ENCODE measurements around the gene DLGAP4. TPM values are rescaled to one million over a fixed set of nuclear protein-coding genes. Genes with fewer than 3 reads are reported as not detected.

DLGAP4 gene
- total and polyA plus RNA-seq, 9 donors, result 18.2 to 75.9 (median 53.1) TPM

DNA sequence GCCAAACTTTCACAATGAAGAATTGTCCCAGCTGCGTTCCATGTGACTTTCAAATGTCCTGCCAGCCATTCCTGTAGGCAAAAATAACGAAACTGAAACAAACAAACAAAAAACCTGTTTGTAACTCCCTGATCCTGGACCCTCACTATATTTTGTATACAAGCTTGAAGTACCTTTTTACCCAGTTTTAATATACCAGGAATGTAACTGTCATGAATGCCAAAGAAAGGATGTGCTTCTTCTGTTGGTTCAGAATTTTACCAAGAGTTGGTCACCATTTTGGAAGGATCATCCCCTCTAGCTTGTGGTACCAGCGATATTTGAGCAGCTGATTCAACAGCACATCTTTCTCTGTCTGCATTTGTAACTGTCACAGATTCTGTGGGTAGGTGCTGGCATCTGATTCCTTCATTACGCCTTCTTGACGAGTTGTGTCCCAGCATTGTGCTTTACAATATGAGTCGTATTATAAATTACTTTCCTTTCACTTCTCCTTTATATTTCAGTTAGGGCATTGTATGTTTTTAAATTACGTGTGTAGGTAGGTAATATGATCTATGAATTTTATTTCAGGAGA is 93.9 kb downstream of the DLGAP4 start:
- 65 to 68% (median 67%) methylated on average over 7 of the region's 7 CpGs for WGBS, 3 donors
- H3K27ac ChIP-seq, result no peak overlapping the region
- H3K27me3 ChIP-seq, result no peaks in the 10 kb centered on the region

DNA sequence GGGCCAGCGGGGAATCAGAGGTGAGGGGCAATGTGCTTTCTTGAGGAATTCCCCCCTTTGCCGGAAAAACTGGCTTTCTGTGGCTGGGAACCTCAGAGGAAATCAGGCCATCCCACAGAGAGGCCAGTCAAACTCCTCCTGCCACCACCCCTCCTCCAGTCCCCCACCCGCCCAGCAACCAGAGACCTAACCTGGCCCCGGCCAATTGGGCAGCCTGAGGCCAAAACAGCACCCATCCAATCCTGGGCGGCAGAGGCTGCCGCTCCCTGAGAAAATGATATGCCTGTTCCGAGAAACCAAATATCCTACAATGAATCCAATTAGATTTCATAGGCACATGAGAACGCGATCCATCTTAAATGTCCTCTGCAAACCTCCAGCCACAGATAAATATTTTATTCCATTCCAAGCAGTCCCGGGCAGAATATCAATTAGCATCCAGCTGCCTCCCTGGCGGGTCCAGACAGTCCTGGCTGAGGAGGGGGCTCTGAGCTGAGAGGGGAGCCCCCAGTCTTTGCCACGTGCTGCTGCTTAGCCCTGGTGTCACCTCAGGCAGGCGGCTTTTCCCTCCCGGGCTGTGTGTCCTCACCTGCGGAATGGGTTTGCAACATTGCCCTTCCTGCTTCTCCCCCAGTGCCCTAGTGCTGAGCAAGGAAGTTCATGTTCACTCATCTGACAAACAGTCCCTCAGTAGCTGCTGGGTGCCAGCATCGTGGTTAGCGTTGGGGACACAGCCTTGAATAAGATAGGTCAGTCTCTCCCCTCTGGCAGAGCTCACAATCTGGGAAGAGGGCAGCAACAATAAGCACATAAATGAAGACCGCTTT is 95.0 kb downstream of the DLGAP4 start:
- no peak for DNase-seq
- 25 to 41% (median 26%) methylated on average over 18 of the region's 18 CpGs for WGBS, 3 donors
- no peaks in the 10 kb centered on the region for H3K36me3 ChIP-seq
- no peak overlapping the region for H3K27ac ChIP-seq
- H3K9me3 ChIP-seq, result no peaks in the 10 kb centered on the region
- no peaks in the 10 kb centered on the region for H3K27me3 ChIP-seq
- peaks cover 1% of the 10 kb centered on the region for H3K4me1 ChIP-seq (ENCODE audit: insufficient read depth)
- no peak overlapping the region for H3K4me3 ChIP-seq
- intact Hi-C loops (cut with DNase I), result no loop called here
- TF ChIP-seq POLR2A (IDR thresholded peaks at IDR 0.05), result no peak
- TF ChIP-seq, protein P1, sequence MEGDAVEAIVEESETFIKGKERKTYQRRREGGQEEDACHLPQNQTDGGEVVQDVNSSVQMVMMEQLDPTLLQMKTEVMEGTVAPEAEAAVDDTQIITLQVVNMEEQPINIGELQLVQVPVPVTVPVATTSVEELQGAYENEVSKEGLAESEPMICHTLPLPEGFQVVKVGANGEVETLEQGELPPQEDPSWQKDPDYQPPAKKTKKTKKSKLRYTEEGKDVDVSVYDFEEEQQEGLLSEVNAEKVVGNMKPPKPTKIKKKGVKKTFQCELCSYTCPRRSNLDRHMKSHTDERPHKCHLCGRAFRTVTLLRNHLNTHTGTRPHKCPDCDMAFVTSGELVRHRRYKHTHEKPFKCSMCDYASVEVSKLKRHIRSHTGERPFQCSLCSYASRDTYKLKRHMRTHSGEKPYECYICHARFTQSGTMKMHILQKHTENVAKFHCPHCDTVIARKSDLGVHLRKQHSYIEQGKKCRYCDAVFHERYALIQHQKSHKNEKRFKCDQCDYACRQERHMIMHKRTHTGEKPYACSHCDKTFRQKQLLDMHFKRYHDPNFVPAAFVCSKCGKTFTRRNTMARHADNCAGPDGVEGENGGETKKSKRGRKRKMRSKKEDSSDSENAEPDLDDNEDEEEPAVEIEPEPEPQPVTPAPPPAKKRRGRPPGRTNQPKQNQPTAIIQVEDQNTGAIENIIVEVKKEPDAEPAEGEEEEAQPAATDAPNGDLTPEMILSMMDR (IDR thresholded peaks at IDR 0.05), result no peak
- no peak for TF ChIP-seq EP300 (IDR thresholded peaks at IDR 0.05)

More for the DNA sequence above, 93.9 kb downstream of the DLGAP4 start:
- Histone ChIP-seq H3K9me3 (no peaks in the 10 kb centered on the region), H3K4me3 (no peak overlapping the region), H3K36me3 (no peaks in the 10 kb centered on the region), H3K4me1 (ENCODE audit: insufficient read depth) (peaks cover 1% of the 10 kb centered on the region)
- intact Hi-C loops (cut with DNase I), result no loop called here
- TF ChIP-seq, protein P1 (IDR thresholded peaks at IDR 0.05), result no peak
- TF ChIP-seq EP300 (IDR thresholded peaks at IDR 0.05), result no peak
- TF ChIP-seq POLR2A (IDR thresholded peaks at IDR 0.05), result no peak
- no peak for DNase-seq

DNA sequence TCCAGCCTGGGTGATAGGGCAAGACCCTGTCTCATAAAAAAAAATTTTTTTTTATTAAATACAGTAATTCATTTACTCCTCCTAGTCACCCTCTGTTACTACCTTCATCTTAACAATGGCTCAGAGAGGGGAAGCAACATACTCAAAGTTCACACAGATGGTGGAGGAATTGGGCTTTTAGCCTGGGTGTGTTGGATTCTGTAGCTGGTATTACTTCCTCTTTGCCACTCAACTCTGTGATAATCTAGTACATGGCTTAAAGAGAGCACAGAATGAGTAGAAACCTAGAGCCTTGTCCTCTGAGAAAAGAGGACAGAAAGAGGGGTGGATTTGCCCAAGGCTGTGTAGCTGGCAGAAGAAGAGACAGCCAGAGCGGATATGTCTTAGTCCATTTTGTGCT is 96.6 kb downstream of the DLGAP4 start:
- Histone ChIP-seq H3K4me3 (no peak overlapping the region), H3K27me3 (no peaks in the 10 kb centered on the region), H3K4me1 (ENCODE audit: insufficient read depth) (peaks cover 1% of the 10 kb centered on the region), H3K36me3 (no peaks in the 10 kb centered on the region), H3K9me3 (no peaks in the 10 kb centered on the region), H3K27ac (no peak overlapping the region)
- TF ChIP-seq EP300 (IDR thresholded peaks at IDR 0.05) (no peak), POLR2A (IDR thresholded peaks at IDR 0.05) (no peak)
- TF ChIP-seq, protein P1 (IDR thresholded peaks at IDR 0.05), result no peak
- 90 to 94% (median 90%) methylated on average over 1 of the region's 1 CpG for WGBS, 3 donors
- DNase-seq, result no peak
- intact Hi-C loops (cut with DNase I), result no loop called here

DNA sequence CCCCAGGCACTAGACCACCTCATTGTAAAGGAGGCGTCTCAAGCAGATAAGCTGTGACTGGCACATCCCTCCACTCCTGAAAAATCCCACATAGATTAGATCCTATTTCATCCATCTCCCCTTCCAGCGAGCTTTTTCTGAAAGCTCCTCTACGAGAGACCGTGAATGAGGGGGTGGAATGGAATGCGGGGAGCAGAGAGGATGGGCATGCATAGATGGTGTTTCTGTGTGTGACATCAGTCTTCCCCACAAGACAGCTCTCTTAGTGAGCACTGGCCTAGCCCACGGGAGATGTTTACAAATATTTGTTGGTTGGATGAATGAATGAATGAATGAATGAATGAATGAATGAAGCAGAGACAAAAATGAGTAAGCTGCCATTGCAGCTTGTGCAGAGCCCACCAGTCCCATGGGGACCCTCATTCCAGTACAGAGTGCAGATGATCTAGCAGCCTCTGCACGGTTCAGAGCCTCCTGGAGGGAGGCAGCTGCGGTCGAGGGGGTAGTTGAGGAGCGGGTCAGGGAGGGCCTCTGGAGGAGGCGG is 98.4 kb downstream of the DLGAP4 start:
- intact Hi-C loops (cut with DNase I), result no loop called here

More for the DNA sequence above, 98.4 kb downstream of the DLGAP4 start:
- TF ChIP-seq EP300 (IDR thresholded peaks at IDR 0.05) (no peak), POLR2A (IDR thresholded peaks at IDR 0.05) (no peak)
- TF ChIP-seq, protein P1 (IDR thresholded peaks at IDR 0.05), result no peak
- Histone ChIP-seq H3K9me3 (no peaks in the 10 kb centered on the region), H3K36me3 (no peaks in the 10 kb centered on the region), H3K27me3 (no peaks in the 10 kb centered on the region), H3K27ac (no peak overlapping the region), H3K4me3 (no peak overlapping the region), H3K4me1 (ENCODE audit: insufficient read depth) (peaks cover 1% of the 10 kb centered on the region)
- DNase-seq, result no peak
- 56 to 72% (median 60%) methylated on average over 11 of the region's 11 CpGs for WGBS, 3 donors

All from ovary (tissue), 9 donors.